ENCODE results near the gene MYZAP. TPM values are rescaled to one million over a fixed set of nuclear protein-coding genes. Genes with fewer than 3 reads are reported as not detected.
A peak's percentile ranks its signal among the peaks of the same experiment; 100 is the strongest.

The MYZAP gene
- total RNA-seq, 1 experiment from 2014 or later: 0.63 TPM

GRCh38 chr15:57706405-57707209 is 114.9 kb downstream of the MYZAP start, which contains the start of gene POLR2M:
Gene POLR2M, plus strand, starts transcription at chr15:57706714. Its CDS starts 129 bp downstream, at chr15:57706843.
- no peak within 1 kb of the TSS for H3K56ac ChIP-seq (ENCODE audit: insufficient read length, low read depth, low read length)
- H4K8ac ChIP-seq (replicated peaks; ENCODE audit: insufficient read length, low read depth, low read length): no peak within 1 kb of the TSS
- no peaks in the 10 kb centered on the region for H3K9me3 ChIP-seq (ENCODE audit: control insufficient read depth, low read depth, low read length)
- peak within 1 kb of the TSS; percentile 85 to 93 for H3K4me3 Mint-ChIP-seq
- H2BK120ac ChIP-seq (ENCODE audit: low read depth, low read length, poor library complexity, severe bottlenecking): no peak within 1 kb of the TSS
- H3K23me2 ChIP-seq (ENCODE audit: insufficient read length, low read depth, low read length, poor library complexity, severe bottlenecking): peaks cover 9% of the 10 kb centered on the region
- H2AFZ ChIP-seq (ENCODE audit: low read length): no peak within 1 kb of the TSS
- no peaks in the 10 kb centered on the region for H3K27me3 ChIP-seq (ENCODE audit: insufficient read depth, low read length)
- H3K9me3 Mint-ChIP-seq: peaks cover 0 to 6% of the 10 kb centered on the region in 2 experiments; a peak in 1 of 5 replicates
- WGBS (ENCODE audit: extremely low coverage, insufficient read length, low lambda C conversion rate): no CpG with 5 or more reads among the region's 70 CpGs
- H4K91ac ChIP-seq (ENCODE audit: insufficient read length, low read depth, low read length): no peak within 1 kb of the TSS
- peaks cover 9 to 22% of the 10 kb centered on the region in 2 experiments for H3K4me1 Mint-ChIP-seq
- peaks cover 45% of the 10 kb centered on the region for H3K27me3 Mint-ChIP-seq (ENCODE audit: low read depth)
- H2BK5ac ChIP-seq (ENCODE audit: insufficient read length, low read length): no peak within 1 kb of the TSS
- H3K4ac ChIP-seq (ENCODE audit: low read depth, low read length): peak within 1 kb of the TSS; percentile 20; the same call in 1 of the 2 replicates
- peak within 1 kb of the TSS; percentile 96 for H3K14ac ChIP-seq (ENCODE audit: insufficient read depth, low read length)
- peak within 1 kb of the TSS; percentile 98 for H3K9ac ChIP-seq (ENCODE audit: extremely low read depth, insufficient read length, low read length)
- H3K79me2 ChIP-seq (ENCODE audit: insufficient read depth, low read length): peaks cover 3% of the 10 kb centered on the region; the same call in 1 of the 2 replicates
- H3K18ac ChIP-seq (ENCODE audit: insufficient read length, low read depth, low read length): peak within 1 kb of the TSS; percentile 82
- TF ChIP-seq, protein P1, sequence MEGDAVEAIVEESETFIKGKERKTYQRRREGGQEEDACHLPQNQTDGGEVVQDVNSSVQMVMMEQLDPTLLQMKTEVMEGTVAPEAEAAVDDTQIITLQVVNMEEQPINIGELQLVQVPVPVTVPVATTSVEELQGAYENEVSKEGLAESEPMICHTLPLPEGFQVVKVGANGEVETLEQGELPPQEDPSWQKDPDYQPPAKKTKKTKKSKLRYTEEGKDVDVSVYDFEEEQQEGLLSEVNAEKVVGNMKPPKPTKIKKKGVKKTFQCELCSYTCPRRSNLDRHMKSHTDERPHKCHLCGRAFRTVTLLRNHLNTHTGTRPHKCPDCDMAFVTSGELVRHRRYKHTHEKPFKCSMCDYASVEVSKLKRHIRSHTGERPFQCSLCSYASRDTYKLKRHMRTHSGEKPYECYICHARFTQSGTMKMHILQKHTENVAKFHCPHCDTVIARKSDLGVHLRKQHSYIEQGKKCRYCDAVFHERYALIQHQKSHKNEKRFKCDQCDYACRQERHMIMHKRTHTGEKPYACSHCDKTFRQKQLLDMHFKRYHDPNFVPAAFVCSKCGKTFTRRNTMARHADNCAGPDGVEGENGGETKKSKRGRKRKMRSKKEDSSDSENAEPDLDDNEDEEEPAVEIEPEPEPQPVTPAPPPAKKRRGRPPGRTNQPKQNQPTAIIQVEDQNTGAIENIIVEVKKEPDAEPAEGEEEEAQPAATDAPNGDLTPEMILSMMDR (conservative IDR thresholded peaks at IDR 0.05): no peak
- H2BK20ac ChIP-seq (ENCODE audit: low read depth, low read length, poor library complexity, severe bottlenecking): no peak within 1 kb of the TSS
- H2BK12ac ChIP-seq (ENCODE audit: insufficient read length, low read depth, low read length): peak within 1 kb of the TSS; percentile 63
- peaks cover 5 to 29% (median 27%) of the 10 kb centered on the region in 3 experiments; a peak in 6 of 7 replicates for H3K36me3 Mint-ChIP-seq (ENCODE audit: insufficient read depth in 1 of 3, low read depth in 3 of 3)
- no peak within 1 kb of the TSS for H3K27ac ChIP-seq (ENCODE audit: insufficient read length, low read depth, low read length)
- H3K79me1 ChIP-seq (ENCODE audit: insufficient read depth, low read depth, low read length, poor library complexity, severe bottlenecking): peaks cover 2% of the 10 kb centered on the region
- peak within 1 kb of the TSS; percentile 92 for H3K4me2 ChIP-seq (ENCODE audit: insufficient read depth, insufficient read length, low read length)
- DNase-seq: peak; percentile 90
- peak within 1 kb of the TSS in 2 of 3 experiments; percentile 50 to 94; a peak in 6 of 7 replicates for H3K27ac Mint-ChIP-seq
- H2BK15ac ChIP-seq (ENCODE audit: low read depth, low read length): no peak within 1 kb of the TSS
- H3T11ph ChIP-seq (ENCODE audit: low read length): no peak within 1 kb of the TSS
- H3K4me1 ChIP-seq (ENCODE audit: insufficient read depth, low read length): no peaks in the 10 kb centered on the region
- H3K23ac ChIP-seq (ENCODE audit: insufficient read length, low read depth, low read length): no peak within 1 kb of the TSS
- H4K20me1 ChIP-seq (ENCODE audit: control insufficient read depth, insufficient read depth, insufficient read length): no peaks in the 10 kb centered on the region
- H2AK5ac ChIP-seq (ENCODE audit: insufficient read length, low read length): no peak within 1 kb of the TSS
- H4K5ac ChIP-seq (ENCODE audit: insufficient read length, low read depth, low read length): peak within 1 kb of the TSS; percentile 89
